ENCODE data around the gene FAAP20.

- no peak for TF ChIP-seq CTCF (IDR thresholded peaks at IDR 0.05; ENCODE audit: low read length)
- TF ChIP-seq EZH2 (optimal IDR thresholded peaks at IDR 0.05; ENCODE audit: low read depth, low read length) = no peak
Measured at GRCh38 chr1:2179283-2180013, 15.1 kb downstream of the FAAP20 start.
